Breast epithelium (tissue), 3 donors: ENCODE data around the gene PFKL.

Source experiments
- CTCF ChIP-seq, 3 donors: fragments of 450-650 bp; IDR thresholded peaks; one replicate each; pipeline ENCODE4 v1.5.1; 2016 to 2017; ENCODE audit warnings: antibody characterized with exemption in 3 of 3, mild to moderate bottlenecking in 3 of 3, moderate library complexity in 3 of 3
- POLR2A ChIP-seq: fragments of 450-650 bp; IDR thresholded peaks from one replicate; pipeline ENCODE4 v1.6.1; 2016; ENCODE audit warnings: antibody characterized with exemption, mild to moderate bottlenecking, moderate library complexity

- TF ChIP-seq CTCF (IDR thresholded peaks at IDR 0.05) (peak in 1 of 3 donors; percentile 17), POLR2A (peak; percentile 96)
These were observed 39.4 kb downstream of the PFKL start, which contains the start of gene CFAP410 for GRCh38 chr21:44338971-44339910.
